K562 (cell line): ENCODE measurements around the gene ARMH1. TPM values are rescaled to one million over a fixed set of nuclear protein-coding genes. Genes with fewer than 3 reads are reported as not detected.
A peak's percentile ranks its signal among the peaks of the same experiment; 100 is the strongest.

Source experiments
- ATAC-seq: fragments of 200-7000 bp; cut with Tn5 transposase; 3 replicates; pipeline ENCODE4 v1.9.1; 2020; ENCODE audit warnings: moderate library complexity
- BruUV-seq: library from RNA; stranded (reverse); fragments of 400-500 nt; replicated peaks from 2 replicates; lab custom pipeline; 2021; lab: Mats Ljungman, UMichigan
- CTCF ChIA-PET: fragments of 300-600 bp; formaldehyde crosslinking; extraction: SDS; loops from one replicate; lab custom pipeline; 2021; ENCODE audit warnings: low intra/inter-chr PET ratio; lab: Yijun Ruan, JAX
- POLR2A ChIA-PET: fragments of 300-600, 350-650 bp; sonication (Branson Sonifier 250); formaldehyde crosslinking; extraction: SDS; loops from one replicate; lab custom pipeline; 2021; ENCODE audit warnings: antibody characterized with exemption, inconsistent platforms; lab: Yijun Ruan, JAX
- DNase-seq, 4 experiments: peaks; one replicate each; pipeline versions ENCODE4 v3.0.0 to v3.0.0-alpha.2; 2011 to 2018; ENCODE audit warnings: low spot score in 3 of 4, mixed read lengths in 3 of 4; ENCODE audit errors: extremely low read depth in 1 of 4
- FAIRE-seq: peaks from 2 replicates; lab custom pipeline; 2011; peaks lifted over from hg19 to GRCh38; lab: Jason Lieb, UNC
- H2AFZ ChIP-seq: 2 replicates; pipeline ENCODE4 v1.6.0; 2011; ENCODE audit warnings: low read depth, low read length, control low read depth, inconsistent platforms
- H3K27ac ChIP-seq: fragments of 200-600 bp; 3 replicates; pipeline ENCODE4 v1.8.0; 2011; ENCODE audit warnings: low read depth, mild to moderate bottlenecking, control low read depth, inconsistent platforms, low read length, moderate library complexity, mixed read lengths; ENCODE audit errors: extremely low read depth
- H3K27me3 ChIP-seq, 2 experiments: fragments of 300-600 bp in 1 of 2; 2 replicates in 1 of 2; 3 replicates in 1 of 2; pipeline versions ENCODE4 v1.6.0 to v1.8.0; 2011; ENCODE audit warnings: inconsistent platforms in 2 of 2, low read length in 2 of 2, mild to moderate bottlenecking in 1 of 2, mixed read lengths in 1 of 2, moderate library complexity in 1 of 2; ENCODE audit not compliant: control insufficient read depth in 2 of 2, insufficient read depth in 2 of 2
- H3K36me3 ChIP-seq: fragments of 300-600 bp; 3 replicates; pipeline ENCODE4 v1.8.0; 2011; ENCODE audit warnings: mild to moderate bottlenecking, low read length, inconsistent platforms; ENCODE audit not compliant: control insufficient read depth, insufficient read depth
- H3K4me1 ChIP-seq, 2 experiments: fragments of 200-600 bp in 1 of 2; replicated peaks in 1 of 2; 2 replicates in 1 of 2; 3 replicates in 1 of 2; pipeline versions ENCODE4 v1.5.1 to v1.8.0; 2011; ENCODE audit warnings: inconsistent platforms in 2 of 2, low read length in 2 of 2, mild to moderate bottlenecking in 1 of 2, mixed read lengths in 1 of 2, moderate library complexity in 1 of 2; ENCODE audit not compliant: control insufficient read depth in 2 of 2, insufficient read depth in 2 of 2
- H3K4me2 ChIP-seq: 2 replicates; pipeline ENCODE4 v1.6.1; 2011; ENCODE audit warnings: low read length, control low read depth, inconsistent platforms, mixed read lengths; ENCODE audit not compliant: insufficient read depth
- H3K4me3 ChIP-seq: fragments of 200-600 bp; sonication (generic), shearing (Covaris generic); 2 replicates; pipeline ENCODE4 v1.5.1; 2016; ENCODE audit warnings: control low read depth, inconsistent platforms
- H3K79me2 ChIP-seq: fragments of 200-600 bp; 3 replicates; pipeline ENCODE4 v1.8.0; 2011; ENCODE audit warnings: low read length, inconsistent platforms; ENCODE audit not compliant: control insufficient read depth, insufficient read depth
- H3K9ac ChIP-seq, 2 experiments: 2 replicates each; pipeline versions ENCODE4 v1.6.0 to v1.6.1; 2011; ENCODE audit warnings: low read depth in 2 of 2, low read length in 2 of 2, control low read depth in 1 of 2, inconsistent platforms in 1 of 2, mild to moderate bottlenecking in 1 of 2, mixed read lengths in 1 of 2; ENCODE audit not compliant: insufficient read depth in 1 of 2
- H3K9me1 ChIP-seq: one replicate; pipeline ENCODE4 v1.6.0; 2011; ENCODE audit warnings: inconsistent platforms, mild to moderate bottlenecking, low read length, moderate library complexity; ENCODE audit not compliant: control insufficient read depth, insufficient read depth
- H3K9me3 ChIP-seq: replicated peaks from 2 replicates; pipeline ENCODE4 v1.5.1; 2011; ENCODE audit warnings: low read depth, low read length, inconsistent platforms; ENCODE audit not compliant: control insufficient read depth, insufficient read depth
- H4K20me1 ChIP-seq: replicated peaks from 2 replicates; pipeline ENCODE4 v1.6.1; 2011; ENCODE audit warnings: low read length, inconsistent platforms, mixed read lengths; ENCODE audit not compliant: control insufficient read depth, insufficient read depth
- BCOR ChIP-seq: fragments of 450-650 bp; IDR thresholded peaks from 2 replicates; pipeline ENCODE4 v1.6.1; 2016
- FOXK1 ChIP-seq: sonication (generic); formaldehyde crosslinking; IDR thresholded peaks from 2 replicates; pipeline ENCODE4 v1.8.0; 2022; ENCODE audit warnings: missing genetic modification reagents, mild to moderate bottlenecking, borderline replicate concordance
- KDM1A ChIP-seq, 2 experiments: fragments of 450-650 bp; IDR thresholded peaks; 2 replicates each; pipeline ENCODE4 v1.6.1; 2016; ENCODE audit warnings: mild to moderate bottlenecking in 2 of 2
- RBM25 ChIP-seq: fragments of 200-400 bp; formaldehyde crosslinking; IDR thresholded peaks from 2 replicates; pipeline ENCODE4 v1.6.1; 2018; ENCODE audit warnings: low read length, low read depth, moderate library complexity; ENCODE audit not compliant: severe bottlenecking
- SMARCA5 ChIP-seq: fragments of 450-650 bp; IDR thresholded peaks from 2 replicates; pipeline ENCODE4 v1.6.1; 2016
- ZNF316 ChIP-seq: fragments of 450-650 bp; IDR thresholded peaks from 2 replicates; pipeline ENCODE4 v1.6.1; 2016
- WGBS: fragments of 100-300 bp; shearing (Covaris generic); methylation state at CpG from one replicate; pipeline ENCODE4 v1.1.6; 2016; ENCODE audit warnings: low coverage, mixed read lengths; ENCODE audit not compliant: insufficient coverage; ENCODE audit errors: missing lambda C conversion rate; 5-methylcytosine and 5-hydroxymethylcytosine counted together
- in situ Hi-C: fragments of 300-500 bp; cut with MboI; formaldehyde crosslinking; loops from 4 replicates; pipeline ENCODE4 v1.15.0; 2018; ENCODE audit warnings: inconsistent platforms, mixed read lengths
- intact Hi-C: fragments of 100-400 bp; cut with micrococcal nuclease; formaldehyde crosslinking; loops from 2 replicates; pipeline ENCODE4 v1.14.2; 2022
- polyA plus RNA-seq, 8 experiments: library from polyadenylated mRNA; depleted of rRNA in 4 of 8; stranded (reverse) in 5 of 8; unstranded in 3 of 8; fragments of >200 nt; fragmentation: Nextera tagmentation in 2 of 8; fragmentation: Illumina TruSeq in 1 of 8; extraction: Ambion mirVana in 2 of 8; extraction: Trizol in 1 of 8; gene quantifications; 2 replicates each; pipeline versions ENCODE4 v1.2.1 to v1.2.3, GENCODE V29; 2011 to 2014; ENCODE audit warnings: inconsistent platforms in 1 of 8, missing spikeins in 1 of 8
- total RNA-seq, 7 experiments: library from RNA; depleted of rRNA in 6 of 7; stranded (reverse); fragments of >200 nt in 6 of 7; fragmentation: Illumina TruSeq in 2 of 7; extraction: Trizol in 2 of 7; gene quantifications; 2 replicates each; pipeline versions ENCODE4 v1.2.1 to v1.2.3, GENCODE V29; 2011 to 2021; ENCODE audit warnings: low replicate concordance in 1 of 7
- TF ChIP-seq, protein P1 (sequence below): fragments of 450-650 bp; IDR thresholded peaks from 2 replicates; pipeline ENCODE4 v1.6.1; 2016; ENCODE audit warnings: missing biosample characterization, missing genetic modification characterization

Gene ARMH1
- total and polyA plus RNA-seq, 9 of the 15 experiments (the other 6 are each of a cell fraction or from before 2014, with no cell fraction given), result 0.41 TPM; not detected in 8

DNA sequence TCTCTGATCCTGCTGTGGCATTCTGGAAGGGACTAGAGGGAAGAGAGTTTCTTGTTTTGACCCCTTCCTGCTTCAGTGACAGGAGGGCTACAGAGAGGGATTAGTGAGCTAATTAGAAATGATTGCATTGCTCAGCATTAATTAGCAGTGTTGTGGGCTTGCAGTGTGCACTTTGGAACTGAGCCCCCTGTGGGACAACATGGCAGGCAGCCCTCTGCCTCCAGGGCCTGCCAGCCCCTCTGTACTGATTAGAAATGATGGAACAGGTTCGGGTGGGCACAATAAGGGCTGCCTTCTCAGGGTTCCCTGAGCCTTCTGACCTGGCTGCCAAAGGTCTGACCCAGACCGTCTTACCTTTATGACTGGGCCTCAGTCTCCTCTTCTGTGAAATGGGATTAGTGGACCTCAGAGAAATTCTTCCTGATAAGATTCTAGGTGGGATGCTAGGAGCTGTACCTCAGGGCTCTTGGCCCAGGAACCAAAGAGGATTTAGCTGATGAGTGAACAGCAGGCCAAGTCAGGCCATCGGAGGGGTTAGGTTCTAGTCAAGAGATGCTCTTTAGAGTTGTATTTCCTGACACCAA lies 39.8 kb upstream of the ARMH1 start:
- no TSS peak for BruUV-seq
- DNase-seq (no peak), ATAC-seq (no peak), FAIRE-seq (no peak)
- no peak overlapping the region for H3K27ac ChIP-seq
- CTCF ChIA-PET, result no interaction called here
- intact Hi-C loops (loop anchor here (10.0 kb wide), 1 partner anchor 170 kb away; the partner anchor contains the start of genes BTBD19, DYNLT4 and PLK3), in situ Hi-C loops (no loop called here)
- no peak overlapping the region for H2AFZ ChIP-seq
- POLR2A ChIA-PET, result interaction anchor here (0.6 to 21.3 kb wide), 9 partner anchors 10 to 835 kb away, joined by 3 to 328 read pairs (median 6); partner anchors contain the start of genes ARMH1, ATP6V0B and TMEM53
- H3K9me3 ChIP-seq, result no peaks in the 10 kb centered on the region
- WGBS, result 80% methylated on average over 3 of the region's 3 CpGs
- H3K36me3 ChIP-seq, result peaks cover 67% of the 10 kb centered on the region
- peak overlapping the region in 1 of 2 experiments; percentile 46; a peak in 1 of 4 replicates for H3K9ac ChIP-seq
- TF ChIP-seq SMARCA5 (0 out of 2 replicates have a peak, but pooled peaks have one; percentile 41), KDM1A (IDR thresholded peaks at IDR 0.05) (peak; percentile 48; a peak in 2 of 4 replicates), RBM25 (peak; percentile 93), FOXK1 (CRISPR knock-in tag) (no peak), BCOR (peak; percentile 86), ZNF316 (peak; percentile 34; the same call in 1 of the 2 replicates)
- TF ChIP-seq, protein P1, sequence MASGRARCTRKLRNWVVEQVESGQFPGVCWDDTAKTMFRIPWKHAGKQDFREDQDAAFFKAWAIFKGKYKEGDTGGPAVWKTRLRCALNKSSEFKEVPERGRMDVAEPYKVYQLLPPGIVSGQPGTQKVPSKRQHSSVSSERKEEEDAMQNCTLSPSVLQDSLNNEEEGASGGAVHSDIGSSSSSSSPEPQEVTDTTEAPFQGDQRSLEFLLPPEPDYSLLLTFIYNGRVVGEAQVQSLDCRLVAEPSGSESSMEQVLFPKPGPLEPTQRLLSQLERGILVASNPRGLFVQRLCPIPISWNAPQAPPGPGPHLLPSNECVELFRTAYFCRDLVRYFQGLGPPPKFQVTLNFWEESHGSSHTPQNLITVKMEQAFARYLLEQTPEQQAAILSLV (tag), result no peak
- no peaks in the 10 kb centered on the region for H3K27me3 ChIP-seq
- H3K4me3 ChIP-seq, result no peak overlapping the region
- peaks cover 63% of the 10 kb centered on the region in 2 experiments; a peak in 4 of 5 replicates for H3K4me1 ChIP-seq
- peaks cover 8% of the 10 kb centered on the region for H3K9me1 ChIP-seq
- peaks cover 4% of the 10 kb centered on the region; the same call in 1 of the 2 replicates for H4K20me1 ChIP-seq
- peaks cover 35% of the 10 kb centered on the region for H3K79me2 ChIP-seq
- H3K4me2 ChIP-seq, result no peak overlapping the region
